GM21529 (cell line): Measurements from ENCODE around the gene TMPRSS13.
"Not testable (repeated sequence)": the region's sequence is repeated elsewhere in the genome, so short reads cannot be mapped to it uniquely, and the experiment has no call there.

Experiments used
- ATAC-seq: cut with Tn5 transposase; IDR thresholded peaks from one replicate; pipeline ENCODE4 v1.9.1; 2021; ENCODE audit not compliant: unreplicated experiment

Gene TMPRSS13

GRCh38 chr11:117875382-117876058 lies 53.7 kb downstream of the TMPRSS13 start:
- ATAC-seq, result no peak

GRCh38 chr11:117874910-117875381 lies 54.3 kb downstream of the TMPRSS13 start:
- ATAC-seq, result no peak

DNA sequence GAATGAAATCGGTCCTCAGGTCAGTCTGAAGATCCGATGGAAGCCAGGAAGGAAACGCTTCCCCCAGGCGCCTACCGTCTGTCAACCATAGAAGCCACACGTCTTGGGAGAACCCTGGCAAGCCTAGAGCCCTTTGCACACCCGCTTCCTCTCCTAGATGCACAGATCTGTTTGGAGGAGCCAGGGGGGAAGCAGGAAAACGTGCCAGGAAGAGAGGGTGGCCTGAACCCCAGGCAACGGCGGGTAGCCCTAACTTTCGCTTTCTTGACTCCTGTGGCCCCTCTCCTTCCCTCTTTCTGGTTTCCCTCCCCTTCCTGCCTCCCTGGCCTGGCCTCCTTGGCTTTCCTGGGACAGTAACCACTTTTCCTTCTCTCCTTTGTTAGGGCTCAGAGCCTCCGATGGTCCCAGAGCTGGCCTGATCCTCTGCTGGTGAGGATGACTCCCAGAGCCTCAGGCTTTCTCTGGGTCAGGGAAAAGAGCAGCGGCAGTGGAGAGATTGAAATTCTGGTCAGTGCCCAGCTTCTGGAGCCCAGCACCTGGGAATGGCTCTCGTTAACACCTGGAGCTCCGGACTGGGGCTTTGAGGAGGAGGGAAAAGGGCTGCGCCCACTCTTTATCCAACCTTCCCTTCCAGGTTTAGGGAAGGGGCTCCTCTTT lies 54.8 kb downstream of the TMPRSS13 start:
- no peak for ATAC-seq

DNA sequence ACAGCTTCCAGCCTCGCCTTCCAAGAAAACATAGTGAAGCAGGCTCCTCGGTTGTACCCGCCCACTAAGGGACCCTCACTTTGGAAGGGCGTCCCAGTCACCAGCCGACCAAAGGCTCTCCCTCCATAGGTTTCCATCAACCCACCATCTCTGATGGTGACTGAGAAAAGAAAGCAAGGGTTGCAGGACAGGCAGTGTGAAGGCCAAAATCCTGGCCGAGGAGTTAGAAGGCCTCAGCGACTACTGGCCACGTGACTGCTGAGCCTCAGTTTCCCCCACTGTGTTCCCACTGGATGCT lies 55.4 kb downstream of the TMPRSS13 start:
- no peak for ATAC-seq

DNA sequence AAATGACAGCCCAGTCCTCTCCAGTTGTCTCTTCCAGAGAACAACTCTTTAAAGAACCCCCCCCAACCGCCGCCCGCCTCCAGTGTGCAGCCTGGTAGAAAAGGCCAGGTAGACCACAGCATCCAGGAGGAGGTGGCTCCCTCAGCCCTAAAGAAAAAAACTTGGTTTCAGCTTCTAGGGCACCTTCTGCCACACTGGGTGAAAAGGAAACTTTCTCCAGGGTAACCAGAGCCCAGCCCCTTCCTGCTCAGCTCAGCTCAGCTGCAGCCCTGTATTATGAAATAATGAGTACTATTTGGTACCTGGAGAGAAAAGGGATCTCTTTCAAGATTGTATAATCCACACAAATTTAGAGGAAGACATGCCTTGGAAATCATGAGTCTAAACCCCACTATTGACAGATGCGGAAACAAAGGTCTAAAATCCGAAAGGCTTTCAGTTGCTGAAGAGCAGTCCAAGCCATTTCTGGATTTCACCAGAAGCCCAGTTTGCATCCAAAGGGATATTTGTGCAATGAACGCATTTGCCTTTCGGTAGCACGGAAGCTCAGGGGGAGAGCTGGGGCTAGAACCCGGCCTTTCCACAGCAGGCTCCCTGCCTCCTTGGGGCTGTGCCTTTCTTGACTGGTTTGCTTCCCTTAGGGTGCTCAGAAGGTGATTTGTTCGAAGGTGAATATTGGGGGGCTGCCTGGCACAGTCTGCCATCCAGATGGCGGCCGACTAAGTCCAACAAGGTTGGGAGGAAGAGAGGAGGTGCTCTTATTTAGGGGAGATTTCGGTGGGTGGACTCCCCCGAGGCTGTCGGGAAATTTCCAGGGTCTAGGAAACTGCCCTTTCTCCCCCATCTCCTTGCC lies 56.0 kb downstream of the TMPRSS13 start:
- no peak for ATAC-seq

DNA sequence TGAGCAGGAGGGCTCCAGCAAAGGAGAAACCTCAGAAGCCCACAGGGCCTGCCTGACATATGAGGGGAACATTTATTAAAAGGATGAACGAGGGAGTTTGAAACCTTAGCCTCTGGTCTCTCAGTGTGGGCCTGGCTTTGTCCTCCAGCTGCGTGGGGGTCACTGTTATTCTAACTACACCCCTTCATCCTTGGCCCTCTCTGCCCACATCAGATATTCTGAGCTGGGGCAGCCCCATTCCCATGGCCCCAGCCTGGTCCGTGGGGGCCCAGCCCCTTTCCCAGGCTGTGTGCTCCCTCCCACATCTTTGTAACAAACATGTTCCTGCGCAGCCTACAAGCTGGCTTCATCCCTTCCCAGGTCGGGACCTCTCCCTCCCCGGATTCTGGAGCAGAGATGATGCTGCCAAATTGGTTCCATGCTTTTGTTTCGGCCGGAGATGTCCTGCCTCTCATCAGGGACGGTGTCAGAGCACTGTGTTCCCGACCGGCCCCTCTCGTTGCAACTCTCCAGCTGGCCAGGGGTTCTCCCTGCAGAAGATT lies 56.7 kb downstream of the TMPRSS13 start:
- no peak for ATAC-seq

- no peak for ATAC-seq
Observed at GRCh38 chr11:117871784-117872183, 57.4 kb downstream of the TMPRSS13 start.

GRCh38 chr11:117871160-117871559 lies 58.0 kb downstream of the TMPRSS13 start:
- no peak for ATAC-seq

GRCh38 chr11:117870103-117870952 lies 58.9 kb downstream of the TMPRSS13 start:
- no peak for ATAC-seq

- ATAC-seq, result no peak
Observed at GRCh38 chr11:117869604-117870003, 59.6 kb downstream of the TMPRSS13 start.

- ATAC-seq, result no peak
Observed at GRCh38 chr11:117868815-117869561, 60.2 kb downstream of the TMPRSS13 start.

DNA sequence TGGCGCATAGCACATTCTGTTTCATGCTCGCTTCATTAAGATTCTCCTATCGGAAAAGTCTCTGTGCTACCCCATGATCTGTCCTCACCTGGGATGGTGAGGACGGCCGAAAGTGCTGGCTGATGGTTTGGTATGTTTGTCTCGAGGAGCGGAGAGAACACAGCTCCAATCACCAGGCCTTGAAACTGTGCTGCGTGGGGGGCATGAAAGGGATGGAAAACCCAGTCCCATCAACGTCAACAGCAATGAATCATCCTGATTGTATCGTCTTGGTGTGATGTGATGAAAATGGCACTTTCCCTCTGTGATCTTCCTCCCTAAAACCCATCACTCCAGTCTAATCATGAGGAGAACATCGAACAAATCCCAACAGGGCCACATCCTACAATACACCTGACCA lies 61.1 kb downstream of the TMPRSS13 start:
- no peak for ATAC-seq

DNA sequence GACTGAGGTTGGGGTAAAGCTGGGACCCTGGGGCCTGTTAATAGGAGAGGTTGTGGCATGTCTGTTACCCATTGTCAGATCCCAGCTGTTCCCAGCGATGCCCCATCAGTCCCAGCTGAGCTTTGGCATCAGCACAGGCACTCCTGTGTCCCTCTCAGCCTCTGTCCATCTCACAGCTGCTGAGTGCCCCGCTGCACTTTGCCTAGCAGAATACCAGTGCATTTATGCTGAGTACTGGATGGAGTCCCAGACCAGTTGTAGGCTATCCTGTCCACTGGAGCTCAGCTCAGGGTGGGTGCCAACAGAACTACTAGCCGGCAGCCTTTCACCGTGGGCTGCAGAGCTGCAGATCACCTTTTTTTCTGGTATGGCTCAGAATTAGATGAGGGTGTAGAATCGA lies 62.7 kb downstream of the TMPRSS13 start:
- ATAC-seq, result no peak

DNA sequence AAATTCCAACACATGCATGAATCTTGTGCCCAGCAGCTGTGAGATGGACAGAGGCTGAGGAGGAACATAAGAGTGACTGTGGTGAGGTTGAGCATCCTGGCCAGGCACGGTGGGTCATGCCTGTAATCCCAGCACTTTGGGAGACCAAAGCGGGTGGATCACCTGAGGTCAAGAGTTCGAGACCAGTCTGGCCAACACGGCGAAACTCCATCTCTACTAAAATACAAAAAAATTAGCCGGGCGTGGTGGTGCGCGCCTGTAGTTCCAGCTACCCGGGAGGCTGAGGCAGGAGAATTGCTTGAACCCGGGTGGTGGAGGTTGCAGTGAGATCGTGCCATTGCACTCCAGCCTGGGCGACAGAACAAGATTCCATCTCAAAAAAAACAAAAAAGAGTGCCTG lies 63.7 kb downstream of the TMPRSS13 start:
- ATAC-seq, result not testable (repeated sequence)

DNA sequence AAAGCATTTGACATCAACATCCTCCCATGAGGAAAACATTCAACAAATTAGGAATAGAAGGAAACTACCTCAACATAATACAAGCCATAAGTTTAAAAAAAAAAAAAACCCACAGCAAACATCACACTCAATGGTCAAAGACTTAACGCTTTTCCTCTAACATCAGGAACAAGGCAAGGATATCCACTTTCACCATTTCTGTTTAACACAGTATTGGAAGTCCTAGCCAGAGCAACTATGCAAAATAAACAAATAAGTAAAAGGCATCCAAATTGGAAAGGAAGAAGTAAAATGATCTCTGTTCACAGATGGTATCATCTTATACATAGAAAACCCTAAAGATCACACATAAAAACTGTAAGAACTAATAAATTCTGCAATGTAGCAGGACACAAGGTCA lies 65.8 kb downstream of the TMPRSS13 start:
- no peak for ATAC-seq

GRCh38 chr11:117862753-117863152 lies 66.4 kb downstream of the TMPRSS13 start:
- no peak for ATAC-seq

GRCh38 chr11:117862019-117862725 lies 67.0 kb downstream of the TMPRSS13 start:
- ATAC-seq, result no peak

- no peak for ATAC-seq
Observed at GRCh38 chr11:117861151-117862018, 67.8 kb downstream of the TMPRSS13 start.
